ENCODE data around the gene MLC1.
"Not testable (repeated sequence)": the region's sequence is repeated elsewhere in the genome, so short reads cannot be mapped to it uniquely, and the experiment has no call there.

MLC1 gene

GRCh38 chr22:50087646-50088045 is 2.4 kb upstream of the MLC1 start:
- Mint-ChIP-seq H3K27ac (no peak overlapping the region), H3K4me1 (peaks cover 9% of the 10 kb centered on the region), H3K4me3 (no peak overlapping the region), H3K9me3 (peaks cover 6% of the 10 kb centered on the region), H3K36me3 (no peaks in the 10 kb centered on the region)
- DNase-seq (ENCODE audit: low spot score in 2 of 2) = no peak
- no peak for ATAC-seq

GRCh38 chr22:50086975-50087374 is 1.7 kb upstream of the MLC1 start:
- not testable (repeated sequence) for H3K27ac Mint-ChIP-seq; H3K36me3 Mint-ChIP-seq; ATAC-seq; H3K9me3 Mint-ChIP-seq; H3K4me1 Mint-ChIP-seq; DNase-seq (ENCODE audit: low spot score in 2 of 2); H3K4me3 Mint-ChIP-seq

GRCh38 chr22:50086526-50086925 is 1.3 kb upstream of the MLC1 start:
- Mint-ChIP-seq H3K4me3 (no peak overlapping the region), H3K27ac (no peak overlapping the region)

GRCh38 chr22:50084614-50085021 is 608 bp downstream of the MLC1 start:
- peaks cover 9% of the 10 kb centered on the region for H3K4me1 Mint-ChIP-seq
- no peak overlapping the region for H3K27ac Mint-ChIP-seq
- no peaks in the 10 kb centered on the region for H3K36me3 Mint-ChIP-seq
- ATAC-seq = no peak
- no peak overlapping the region for H3K4me3 Mint-ChIP-seq
- no peak for DNase-seq (ENCODE audit: low spot score in 2 of 2)
- peaks cover 6% of the 10 kb centered on the region for H3K9me3 Mint-ChIP-seq

More at GRCh38 chr22:50086526-50086925, 1.3 kb upstream of the MLC1 start:
- H3K9me3 Mint-ChIP-seq = peaks cover 6% of the 10 kb centered on the region
- DNase-seq (ENCODE audit: low spot score in 2 of 2) (no peak), ATAC-seq (no peak)
- no peaks in the 10 kb centered on the region for H3K36me3 Mint-ChIP-seq
- peaks cover 9% of the 10 kb centered on the region for H3K4me1 Mint-ChIP-seq

- ATAC-seq (no peak), DNase-seq (ENCODE audit: low spot score in 2 of 2) (no peak)
- Mint-ChIP-seq H3K4me3 (no peak overlapping the region), H3K27ac (no peak overlapping the region), H3K4me1 (peaks cover 9% of the 10 kb centered on the region), H3K36me3 (no peaks in the 10 kb centered on the region), H3K9me3 (peaks cover 6% of the 10 kb centered on the region)
Measured at GRCh38 chr22:50084080-50084477, 1.1 kb downstream of the MLC1 start.

- no peak overlapping the region for H3K4me3 Mint-ChIP-seq
- peak overlapping the region; percentile 14 for H3K27ac Mint-ChIP-seq
Measured at GRCh38 chr22:50083462-50084079, 1.7 kb downstream of the MLC1 start.

GRCh38 chr22:50082961-50083461 is 2.2 kb downstream of the MLC1 start:
- no peaks in the 10 kb centered on the region for H3K36me3 Mint-ChIP-seq
- peak overlapping the region; percentile 14 for H3K27ac Mint-ChIP-seq
- H3K4me3 Mint-ChIP-seq = no peak overlapping the region
- DNase-seq (ENCODE audit: low spot score in 2 of 2) = no peak
- ATAC-seq = no peak
- H3K9me3 Mint-ChIP-seq = peaks cover 6% of the 10 kb centered on the region
- peaks cover 9% of the 10 kb centered on the region for H3K4me1 Mint-ChIP-seq

More at GRCh38 chr22:50083462-50084079, 1.7 kb downstream of the MLC1 start:
- Mint-ChIP-seq H3K36me3 (no peaks in the 10 kb centered on the region), H3K4me1 (peaks cover 9% of the 10 kb centered on the region), H3K9me3 (peaks cover 6% of the 10 kb centered on the region)
- DNase-seq (ENCODE audit: low spot score in 2 of 2) = no peak
- no peak for ATAC-seq

GRCh38 chr22:50082197-50082715 is 3.0 kb downstream of the MLC1 start:
- ATAC-seq = no peak
- H3K27ac Mint-ChIP-seq = no peak overlapping the region
- no peak overlapping the region for H3K4me3 Mint-ChIP-seq
- no peaks in the 10 kb centered on the region for H3K36me3 Mint-ChIP-seq
- DNase-seq (ENCODE audit: low spot score in 2 of 2) = no peak
- peaks cover 6% of the 10 kb centered on the region for H3K4me1 Mint-ChIP-seq
- H3K9me3 Mint-ChIP-seq = peaks cover 3% of the 10 kb centered on the region

- Mint-ChIP-seq H3K4me1 (no peaks in the 10 kb centered on the region), H3K4me3 (no peak overlapping the region), H3K27ac (no peak overlapping the region), H3K9me3 (no peaks in the 10 kb centered on the region), H3K36me3 (no peaks in the 10 kb centered on the region)
- DNase-seq (ENCODE audit: low spot score in 2 of 2) = no peak
- ATAC-seq = no peak
Measured at GRCh38 chr22:50081426-50082196, 3.6 kb downstream of the MLC1 start.

GRCh38 chr22:50080077-50080465 is 5.2 kb downstream of the MLC1 start:
- H3K4me3 Mint-ChIP-seq = no peak overlapping the region
- no peaks in the 10 kb centered on the region for H3K4me1 Mint-ChIP-seq
- no peaks in the 10 kb centered on the region for H3K36me3 Mint-ChIP-seq
- ATAC-seq = no peak
- H3K9me3 Mint-ChIP-seq = no peaks in the 10 kb centered on the region
- H3K27ac Mint-ChIP-seq = no peak overlapping the region
- no peak for DNase-seq (ENCODE audit: low spot score in 2 of 2)

- Mint-ChIP-seq H3K4me3 (no peak overlapping the region), H3K27ac (no peak overlapping the region), H3K9me3 (no peaks in the 10 kb centered on the region), H3K36me3 (no peaks in the 10 kb centered on the region), H3K4me1 (no peaks in the 10 kb centered on the region)
- no peak for ATAC-seq
- no peak for DNase-seq (ENCODE audit: low spot score in 2 of 2)
Measured at GRCh38 chr22:50078761-50079160, 6.5 kb downstream of the MLC1 start.

GRCh38 chr22:50078246-50078645 is 7.0 kb downstream of the MLC1 start:
- H3K27ac Mint-ChIP-seq = no peak overlapping the region
- no peak overlapping the region for H3K4me3 Mint-ChIP-seq
- ATAC-seq (no peak), DNase-seq (ENCODE audit: low spot score in 2 of 2) (no peak)
- no peaks in the 10 kb centered on the region for H3K36me3 Mint-ChIP-seq
- H3K4me1 Mint-ChIP-seq = no peaks in the 10 kb centered on the region
- no peaks in the 10 kb centered on the region for H3K9me3 Mint-ChIP-seq

GRCh38 chr22:50076646-50077535 is 8.3 kb downstream of the MLC1 start:
- H3K4me1 Mint-ChIP-seq = no peaks in the 10 kb centered on the region
- DNase-seq (ENCODE audit: low spot score in 2 of 2) (no peak), ATAC-seq (no peak)
- H3K9me3 Mint-ChIP-seq = no peaks in the 10 kb centered on the region
- H3K27ac Mint-ChIP-seq = no peak overlapping the region
- no peaks in the 10 kb centered on the region for H3K36me3 Mint-ChIP-seq
- no peak overlapping the region for H3K4me3 Mint-ChIP-seq

- no peaks in the 10 kb centered on the region for H3K9me3 Mint-ChIP-seq
- no peak overlapping the region for H3K4me3 Mint-ChIP-seq
- DNase-seq (ENCODE audit: low spot score in 2 of 2) (no peak), ATAC-seq (no peak)
- H3K36me3 Mint-ChIP-seq = no peaks in the 10 kb centered on the region
- no peak overlapping the region for H3K27ac Mint-ChIP-seq
- no peaks in the 10 kb centered on the region for H3K4me1 Mint-ChIP-seq
Measured at GRCh38 chr22:50074551-50075530, 10.4 kb downstream of the MLC1 start.
